Loucy (cell line): Measurements from ENCODE around the gene MT1B.
A peak's percentile ranks its signal among the peaks of the same experiment; 100 is the strongest.

Source experiments
- H2AFZ ChIP-seq: fragments of 200-600 bp; sonication (generic); 2 replicates; pipeline ENCODE4 v1.6.0; 2016; ENCODE audit warnings: antibody characterized with exemption, mild to moderate bottlenecking, low read length, moderate library complexity
- H3F3A ChIP-seq: fragments of 200-600 bp; 2 replicates; pipeline ENCODE4 v1.6.0; 2016; ENCODE audit warnings: antibody characterized with exemption, low read depth, mild to moderate bottlenecking
- H3K27me3 ChIP-seq: fragments of 200-600 bp; sonication (generic); 2 replicates; pipeline ENCODE4 v1.6.1; 2014; ENCODE audit warnings: low read length, mild to moderate bottlenecking; ENCODE audit not compliant: insufficient read depth, poor library complexity, severe bottlenecking
- H3K36me3 ChIP-seq: fragments of 200-600 bp; sonication (generic); 2 replicates; pipeline ENCODE4 v1.6.1; 2016; ENCODE audit warnings: low read length; ENCODE audit not compliant: insufficient read depth
- H3K4me1 ChIP-seq: fragments of 200-600 bp; sonication (generic); 2 replicates; pipeline ENCODE4 v1.5.1; 2014; ENCODE audit warnings: low read length, mild to moderate bottlenecking; ENCODE audit not compliant: insufficient read depth, poor library complexity, severe bottlenecking
- H3K4me2 ChIP-seq: fragments of 200-600 bp; sonication (generic); 2 replicates; pipeline ENCODE4 v1.6.0; 2014; ENCODE audit warnings: antibody characterized with exemption, low read length, low read depth, mild to moderate bottlenecking; ENCODE audit not compliant: poor library complexity, severe bottlenecking
- H3K4me3 ChIP-seq: fragments of 200-600 bp; sonication (generic); 2 replicates; pipeline ENCODE4 v1.5.1; 2014; ENCODE audit warnings: low read length, mild to moderate bottlenecking, mixed read lengths; ENCODE audit not compliant: poor library complexity, severe bottlenecking
- H3K79me2 ChIP-seq: fragments of 200-600 bp; sonication (generic); 2 replicates; pipeline ENCODE4 v1.6.1; 2014; ENCODE audit warnings: low read length; ENCODE audit not compliant: insufficient read depth
- H3K9ac ChIP-seq: fragments of 200-600 bp; sonication (generic); 2 replicates; pipeline ENCODE4 v1.6.0; 2014; ENCODE audit warnings: mild to moderate bottlenecking, low read depth, low read length, moderate library complexity; ENCODE audit not compliant: poor library complexity, severe bottlenecking
- H3K9me2 ChIP-seq: fragments of 200-600 bp; sonication (generic); replicated peaks from 2 replicates; pipeline ENCODE4 v1.6.1; 2016; ENCODE audit warnings: low read depth, low read length, mixed read lengths
- H3K9me3 ChIP-seq: fragments of 200-600 bp; sonication (generic); 2 replicates; pipeline ENCODE4 v1.6.1; 2014; ENCODE audit warnings: mild to moderate bottlenecking, antibody characterized with exemption, low read length, low read depth; ENCODE audit not compliant: insufficient read depth
- H4K20me1 ChIP-seq: fragments of 200-600 bp; sonication (generic); 2 replicates; pipeline ENCODE4 v1.6.0; 2014; ENCODE audit warnings: antibody characterized with exemption, low read length, mild to moderate bottlenecking; ENCODE audit not compliant: insufficient read depth, poor library complexity, severe bottlenecking
- EZH2phosphoT487 ChIP-seq: fragments of 200-600 bp; IDR thresholded peaks from 2 replicates; pipeline ENCODE4 v1.6.1; 2018; ENCODE audit warnings: antibody characterized with exemption, mild to moderate bottlenecking, moderate library complexity, borderline replicate concordance
- TF ChIP-seq, protein P1 (sequence below): fragments of 200-600 bp; sonication (generic); conservative IDR thresholded peaks from 2 replicates; pipeline ENCODE4 v1.5.1; 2014; ENCODE audit warnings: mild to moderate bottlenecking, antibody characterized with exemption, low read length

MT1B gene

DNA sequence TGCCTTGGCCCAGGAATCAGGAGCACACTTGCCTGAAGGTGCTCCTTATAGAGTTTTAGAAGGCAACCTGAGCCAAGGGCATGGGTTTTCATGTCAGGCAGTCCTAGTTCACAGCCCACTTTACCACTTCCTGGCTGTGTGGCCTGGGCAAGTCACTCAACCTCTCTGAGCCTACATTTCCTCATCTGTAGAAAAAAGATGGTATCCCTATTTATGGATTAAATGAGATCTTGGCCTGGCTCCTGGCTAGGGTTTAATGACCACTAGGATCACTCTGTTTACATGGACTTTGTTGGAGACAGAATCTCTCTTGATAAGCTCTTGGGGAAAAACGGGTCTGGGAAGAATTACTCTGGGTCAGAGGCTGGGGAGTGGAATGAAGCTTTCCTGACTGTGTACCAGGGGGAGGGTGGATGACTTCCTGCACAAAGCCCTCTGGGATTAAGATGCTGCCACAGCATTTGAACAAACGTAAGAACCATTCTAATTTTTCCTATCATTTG is 41.0 kb upstream of the MT1B start:
- peak overlapping the region; percentile 89 for H2AFZ ChIP-seq
- H3K9ac ChIP-seq = peak overlapping the region; percentile 84
- peaks cover 7% of the 10 kb centered on the region for H3K79me2 ChIP-seq
- TF ChIP-seq, protein P1, sequence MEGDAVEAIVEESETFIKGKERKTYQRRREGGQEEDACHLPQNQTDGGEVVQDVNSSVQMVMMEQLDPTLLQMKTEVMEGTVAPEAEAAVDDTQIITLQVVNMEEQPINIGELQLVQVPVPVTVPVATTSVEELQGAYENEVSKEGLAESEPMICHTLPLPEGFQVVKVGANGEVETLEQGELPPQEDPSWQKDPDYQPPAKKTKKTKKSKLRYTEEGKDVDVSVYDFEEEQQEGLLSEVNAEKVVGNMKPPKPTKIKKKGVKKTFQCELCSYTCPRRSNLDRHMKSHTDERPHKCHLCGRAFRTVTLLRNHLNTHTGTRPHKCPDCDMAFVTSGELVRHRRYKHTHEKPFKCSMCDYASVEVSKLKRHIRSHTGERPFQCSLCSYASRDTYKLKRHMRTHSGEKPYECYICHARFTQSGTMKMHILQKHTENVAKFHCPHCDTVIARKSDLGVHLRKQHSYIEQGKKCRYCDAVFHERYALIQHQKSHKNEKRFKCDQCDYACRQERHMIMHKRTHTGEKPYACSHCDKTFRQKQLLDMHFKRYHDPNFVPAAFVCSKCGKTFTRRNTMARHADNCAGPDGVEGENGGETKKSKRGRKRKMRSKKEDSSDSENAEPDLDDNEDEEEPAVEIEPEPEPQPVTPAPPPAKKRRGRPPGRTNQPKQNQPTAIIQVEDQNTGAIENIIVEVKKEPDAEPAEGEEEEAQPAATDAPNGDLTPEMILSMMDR = no peak
- no peak for TF ChIP-seq EZH2phosphoT487
- H3K4me3 ChIP-seq = peak overlapping the region; percentile 77
- no peaks in the 10 kb centered on the region for H3K9me2 ChIP-seq
- H3K4me2 ChIP-seq = peak overlapping the region; percentile 86
- H3K9me3 ChIP-seq = no peaks in the 10 kb centered on the region
- no peaks in the 10 kb centered on the region for H3K36me3 ChIP-seq
- H3F3A ChIP-seq = no peaks in the 10 kb centered on the region
- peaks cover 19% of the 10 kb centered on the region for H3K4me1 ChIP-seq
- no peaks in the 10 kb centered on the region for H4K20me1 ChIP-seq
- no peaks in the 10 kb centered on the region for H3K27me3 ChIP-seq

DNA sequence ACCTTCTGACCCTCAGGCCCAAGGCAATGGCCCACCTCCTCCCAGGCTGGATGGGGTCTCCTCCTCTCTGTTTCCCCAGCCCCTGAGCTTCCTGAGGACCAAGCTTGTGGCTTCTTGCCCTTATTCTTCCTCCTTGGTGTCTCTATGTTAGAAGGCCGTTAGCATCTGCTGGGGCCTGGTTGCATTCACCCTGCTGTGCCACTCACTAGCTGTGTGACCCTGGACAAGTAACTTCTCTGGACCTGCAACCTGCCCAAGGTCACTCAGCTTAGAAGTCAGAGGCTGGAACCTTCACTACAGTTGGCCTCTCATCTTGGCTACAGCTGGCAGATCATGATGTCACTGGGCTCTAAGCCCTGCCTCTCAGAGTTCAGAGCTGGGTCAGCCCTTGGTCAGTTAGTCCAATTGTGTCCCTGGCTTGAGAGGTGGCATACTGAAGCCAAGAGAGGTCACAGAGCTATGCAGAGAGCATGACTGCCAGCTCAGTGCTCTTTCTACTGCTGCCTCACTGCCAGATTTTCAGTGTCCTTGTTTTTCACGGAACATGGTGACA is 40.3 kb upstream of the MT1B start:
- H3K4me2 ChIP-seq = no peak overlapping the region
- peaks cover 19% of the 10 kb centered on the region for H3K4me1 ChIP-seq
- no peaks in the 10 kb centered on the region for H3K27me3 ChIP-seq
- H3K9me2 ChIP-seq = no peaks in the 10 kb centered on the region
- H3K9ac ChIP-seq = no peak overlapping the region
- H3K4me3 ChIP-seq = no peak overlapping the region
- H3K9me3 ChIP-seq = no peaks in the 10 kb centered on the region
- H3F3A ChIP-seq = no peaks in the 10 kb centered on the region
- H3K36me3 ChIP-seq = no peaks in the 10 kb centered on the region
- TF ChIP-seq EZH2phosphoT487 = no peak
- TF ChIP-seq, protein P1 = no peak
- H3K79me2 ChIP-seq = peaks cover 7% of the 10 kb centered on the region
- no peaks in the 10 kb centered on the region for H4K20me1 ChIP-seq
- no peak overlapping the region for H2AFZ ChIP-seq

DNA sequence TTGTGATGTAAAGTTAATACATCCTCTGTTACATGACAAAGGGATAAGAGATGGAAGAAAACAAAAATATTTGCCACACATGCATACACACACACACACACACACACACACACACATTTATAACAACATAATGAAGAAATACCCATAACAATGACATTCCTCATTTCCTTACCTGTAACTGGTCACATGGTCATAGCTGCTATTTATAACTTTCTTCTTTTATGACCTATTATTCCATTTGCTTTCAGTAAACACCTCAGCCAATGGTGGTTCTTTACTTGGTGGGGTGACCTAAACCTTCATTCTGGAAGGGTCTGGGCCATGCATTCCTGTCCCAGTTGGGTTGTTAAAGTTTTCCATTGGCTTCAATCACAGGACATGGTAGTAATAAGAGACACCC is 38.0 kb upstream of the MT1B start:
- H2AFZ ChIP-seq = no peak overlapping the region
- H3K36me3 ChIP-seq = no peaks in the 10 kb centered on the region
- TF ChIP-seq EZH2phosphoT487 = no peak
- TF ChIP-seq, protein P1 = no peak
- peaks cover 7% of the 10 kb centered on the region for H3K79me2 ChIP-seq
- H3K4me1 ChIP-seq = peaks cover 14% of the 10 kb centered on the region
- H3K9me2 ChIP-seq = no peaks in the 10 kb centered on the region
- H3K4me3 ChIP-seq = no peak overlapping the region
- H3K9me3 ChIP-seq = no peaks in the 10 kb centered on the region
- no peak overlapping the region for H3K9ac ChIP-seq
- no peaks in the 10 kb centered on the region for H3F3A ChIP-seq
- no peak overlapping the region for H3K4me2 ChIP-seq
- no peaks in the 10 kb centered on the region for H4K20me1 ChIP-seq
- H3K27me3 ChIP-seq = no peaks in the 10 kb centered on the region
